Cardiac muscle cell (in vitro differentiated cells and primary cell): ENCODE measurements around the gene UBR7. TPM values are rescaled to one million over a fixed set of nuclear protein-coding genes. Genes with fewer than 3 reads are reported as not detected.

Experiments
- DNase-seq, 2 donors: peaks; one replicate each; pipeline versions ENCODE4 v3.0.0 to v3.0.0-alpha.2; 2010 to 2017; ENCODE audit warnings: low read depth in 1 of 2, low spot score in 1 of 2
- H3K27ac ChIP-seq: fragments of 200-600 bp; sonication (generic); 2 replicates; pipeline ENCODE4 v1.5.1; 2016
- H3K27me3 ChIP-seq: fragments of 200-600 bp; sonication (generic); 2 replicates; pipeline ENCODE4 v1.6.0; 2016; ENCODE audit warnings: control low read depth
- H3K36me3 ChIP-seq: fragments of 200-600 bp; sonication (generic); 2 replicates; pipeline ENCODE4 v1.5.1; 2016; ENCODE audit warnings: control low read depth
- H3K4me1 ChIP-seq: fragments of 200-600 bp; sonication (generic); 2 replicates; pipeline ENCODE4 v1.8.1; 2017; ENCODE audit warnings: low read depth, mild to moderate bottlenecking, mixed run types
- H3K4me3 ChIP-seq: fragments of 200-600 bp; sonication (generic); 2 replicates; pipeline ENCODE4 v1.5.1; 2016; ENCODE audit warnings: mild to moderate bottlenecking
- H3K9me3 ChIP-seq: fragments of 200-600 bp; sonication (generic); 2 replicates; pipeline ENCODE4 v1.5.1; 2017; ENCODE audit warnings: low read depth, mild to moderate bottlenecking, control low read depth
- polyA plus RNA-seq: library from polyadenylated mRNA; unstranded; fragments of >200 nt; fragmentation: Nextera tagmentation; extraction: Ambion mirVana; gene quantifications from 2 replicates; pipeline ENCODE4 v1.2.1, GENCODE V29; 2016
- total RNA-seq: library from RNA; depleted of rRNA; stranded (reverse); fragments of >200 nt; gene quantifications from 2 replicates; pipeline ENCODE4 v1.2.3, GENCODE V29; 2016
- TF ChIP-seq, protein P1 (sequence below): IDR thresholded peaks from 2 replicates; pipeline ENCODE4 v1.5.1; 2012; ENCODE audit warnings: low read depth, mild to moderate bottlenecking, low read length

Gene UBR7
- total and polyA plus RNA-seq, 2 experiments from 2014 or later = 24.6 to 29.1 TPM

DNA sequence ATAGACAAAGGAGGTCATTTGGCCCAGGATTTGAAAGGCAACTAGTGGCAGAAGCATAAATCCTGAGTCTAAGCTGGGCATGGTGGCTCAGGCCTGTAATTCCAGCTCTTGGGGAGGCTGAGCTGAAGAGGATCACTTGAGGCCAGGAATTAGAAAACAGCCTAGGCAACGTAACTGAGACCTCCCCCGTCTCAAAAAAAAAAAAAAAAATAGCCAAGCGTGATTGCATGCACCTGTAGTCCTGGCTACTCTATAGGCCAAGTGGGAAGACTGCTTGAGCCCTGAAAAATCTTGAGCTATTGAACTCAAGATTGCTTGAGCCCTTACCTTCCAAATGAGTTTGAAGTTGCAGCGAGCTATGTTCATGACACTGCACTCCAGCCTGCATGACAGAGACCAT lies 8.0 kb upstream of the UBR7 start:
- Histone ChIP-seq H3K9me3 (no peaks in the 10 kb centered on the region), H3K27ac (no peak overlapping the region), H3K36me3 (no peaks in the 10 kb centered on the region), H3K27me3 (no peaks in the 10 kb centered on the region), H3K4me3 (no peak overlapping the region), H3K4me1 (no peaks in the 10 kb centered on the region)
- no peak for DNase-seq
- TF ChIP-seq, protein P1, sequence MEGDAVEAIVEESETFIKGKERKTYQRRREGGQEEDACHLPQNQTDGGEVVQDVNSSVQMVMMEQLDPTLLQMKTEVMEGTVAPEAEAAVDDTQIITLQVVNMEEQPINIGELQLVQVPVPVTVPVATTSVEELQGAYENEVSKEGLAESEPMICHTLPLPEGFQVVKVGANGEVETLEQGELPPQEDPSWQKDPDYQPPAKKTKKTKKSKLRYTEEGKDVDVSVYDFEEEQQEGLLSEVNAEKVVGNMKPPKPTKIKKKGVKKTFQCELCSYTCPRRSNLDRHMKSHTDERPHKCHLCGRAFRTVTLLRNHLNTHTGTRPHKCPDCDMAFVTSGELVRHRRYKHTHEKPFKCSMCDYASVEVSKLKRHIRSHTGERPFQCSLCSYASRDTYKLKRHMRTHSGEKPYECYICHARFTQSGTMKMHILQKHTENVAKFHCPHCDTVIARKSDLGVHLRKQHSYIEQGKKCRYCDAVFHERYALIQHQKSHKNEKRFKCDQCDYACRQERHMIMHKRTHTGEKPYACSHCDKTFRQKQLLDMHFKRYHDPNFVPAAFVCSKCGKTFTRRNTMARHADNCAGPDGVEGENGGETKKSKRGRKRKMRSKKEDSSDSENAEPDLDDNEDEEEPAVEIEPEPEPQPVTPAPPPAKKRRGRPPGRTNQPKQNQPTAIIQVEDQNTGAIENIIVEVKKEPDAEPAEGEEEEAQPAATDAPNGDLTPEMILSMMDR = no peak

DNA sequence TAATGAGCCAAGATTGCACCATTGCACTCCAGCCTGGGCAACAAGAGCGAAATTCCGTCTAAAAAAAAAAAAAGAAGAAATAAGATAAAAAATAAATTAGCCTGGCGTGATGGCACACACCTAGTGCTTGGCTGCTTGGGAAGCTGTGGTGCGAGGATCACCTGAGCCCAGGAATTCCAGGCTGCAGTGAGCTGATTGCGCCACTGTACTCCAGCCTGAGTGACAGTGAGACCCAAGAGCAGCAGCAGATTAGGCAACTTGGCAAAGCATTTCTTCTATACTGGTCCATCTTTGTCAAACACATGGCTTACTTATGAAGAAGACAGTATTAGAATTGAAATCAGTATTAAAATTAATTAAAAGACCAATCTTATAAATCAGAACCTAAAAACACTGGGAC lies 6.5 kb upstream of the UBR7 start:
- no peak overlapping the region for H3K4me3 ChIP-seq
- H3K36me3 ChIP-seq = no peaks in the 10 kb centered on the region
- no peak overlapping the region for H3K27ac ChIP-seq
- H3K4me1 ChIP-seq = no peaks in the 10 kb centered on the region
- H3K27me3 ChIP-seq = no peaks in the 10 kb centered on the region
- TF ChIP-seq, protein P1 = no peak
- DNase-seq = no peak
- no peaks in the 10 kb centered on the region for H3K9me3 ChIP-seq

DNA sequence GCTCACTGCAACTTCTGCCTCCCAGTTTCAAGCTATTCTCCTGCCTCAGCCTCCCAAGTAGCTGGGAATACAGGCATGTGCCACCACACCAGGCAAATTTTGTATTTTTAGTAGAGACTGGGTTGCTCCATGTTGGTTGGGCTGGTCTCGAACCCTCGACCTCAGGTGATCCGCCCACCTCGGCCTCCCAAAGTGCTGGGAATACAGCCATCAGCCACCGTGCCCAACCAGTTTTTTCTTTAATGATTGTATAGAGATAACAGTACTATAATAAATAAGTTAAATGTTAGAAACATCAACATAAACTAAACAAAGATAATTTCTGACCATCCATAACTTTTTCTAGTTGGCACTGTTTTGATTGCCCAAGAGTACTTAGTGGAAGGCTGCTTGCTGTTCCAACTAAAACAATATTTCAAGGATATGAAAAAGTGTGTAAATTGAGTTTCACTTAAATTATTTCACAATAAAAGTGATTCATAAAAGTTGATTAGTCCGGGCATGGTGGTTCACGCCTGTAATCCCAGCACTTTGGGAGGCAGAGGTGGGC lies 5.8 kb upstream of the UBR7 start:
- no peak overlapping the region for H3K27ac ChIP-seq
- H3K9me3 ChIP-seq = no peaks in the 10 kb centered on the region
- no peak for DNase-seq
- TF ChIP-seq, protein P1 = no peak
- H3K4me3 ChIP-seq = no peak overlapping the region
- H3K4me1 ChIP-seq = peaks cover 4% of the 10 kb centered on the region
- H3K36me3 ChIP-seq = no peaks in the 10 kb centered on the region
- H3K27me3 ChIP-seq = no peaks in the 10 kb centered on the region

DNA sequence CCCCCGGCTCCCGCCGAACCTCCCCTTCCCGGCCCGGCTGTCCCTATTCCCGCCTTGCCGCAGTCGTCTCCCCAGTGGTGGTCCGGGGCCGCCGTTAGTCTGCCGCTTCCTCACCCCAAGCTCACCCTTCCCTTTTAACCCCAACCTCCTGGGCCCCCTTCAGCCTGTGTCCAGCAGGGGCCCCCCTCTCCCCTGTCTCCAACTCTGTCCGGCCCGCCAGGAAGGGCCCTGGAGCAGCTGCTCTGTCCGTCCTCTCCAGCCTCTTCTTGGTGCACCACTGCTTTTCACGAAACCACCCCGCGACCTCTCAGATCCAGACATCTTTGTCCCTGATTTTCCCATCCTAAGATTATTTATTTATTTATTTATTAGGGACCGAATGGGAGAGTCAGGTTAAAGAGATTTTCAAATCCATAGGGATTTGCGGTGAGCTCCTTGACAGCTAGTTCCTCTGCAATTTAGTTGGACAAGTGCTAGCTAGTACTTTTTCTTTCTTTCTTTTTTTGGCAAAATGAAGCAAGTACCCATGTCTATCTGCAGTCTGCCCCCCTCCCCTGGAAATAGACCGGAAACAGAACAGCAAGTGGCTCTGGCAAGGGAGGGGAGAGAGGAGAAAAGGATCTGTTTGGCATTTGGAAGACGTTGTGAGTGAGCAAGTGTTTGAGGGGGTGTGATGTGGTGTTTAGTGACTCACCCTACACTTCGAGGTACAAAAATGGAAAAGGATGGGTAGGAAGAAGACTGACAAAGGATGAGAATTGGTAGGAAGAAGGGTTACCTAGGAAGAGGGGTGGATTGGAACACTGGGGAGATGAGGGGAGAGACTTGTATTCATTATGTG lies 632 bp downstream of the UBR7 start:
- peak overlapping the region; percentile 77 for H3K27ac ChIP-seq
- DNase-seq = peak; percentile 64 to 69

DNA sequence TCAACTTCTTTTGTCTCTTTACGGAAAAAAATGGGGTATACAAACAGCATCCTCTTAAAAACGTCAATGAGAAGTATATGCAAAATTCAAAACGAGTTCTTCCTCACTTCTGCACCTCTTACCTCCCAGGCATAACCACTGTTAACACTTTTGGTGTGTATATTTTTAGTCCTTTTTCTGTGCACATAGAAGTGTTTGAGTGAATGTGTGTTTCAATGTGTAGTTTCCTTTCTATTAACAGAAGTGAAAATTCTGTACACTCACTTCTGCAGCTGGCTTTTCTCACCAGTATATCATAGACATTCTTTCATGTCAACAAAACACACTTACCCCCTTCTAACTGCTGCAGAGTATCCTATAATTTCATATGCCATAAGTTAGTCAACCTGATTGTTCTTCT lies 5.4 kb downstream of the UBR7 start:
- H3K9me3 ChIP-seq = no peaks in the 10 kb centered on the region
- H3K36me3 ChIP-seq = peaks cover 19% of the 10 kb centered on the region
- no peak overlapping the region for H3K27ac ChIP-seq
- H3K4me3 ChIP-seq = no peak overlapping the region
- DNase-seq = no peak
- no peaks in the 10 kb centered on the region for H3K27me3 ChIP-seq
- TF ChIP-seq, protein P1 = no peak
- peaks cover 6% of the 10 kb centered on the region for H3K4me1 ChIP-seq

More for the DNA sequence above, 632 bp downstream of the UBR7 start:
- Histone ChIP-seq H3K4me1 (peaks cover 10% of the 10 kb centered on the region), H3K27me3 (no peaks in the 10 kb centered on the region), H3K36me3 (peaks cover 6% of the 10 kb centered on the region), H3K9me3 (no peaks in the 10 kb centered on the region), H3K4me3 (peak overlapping the region; percentile 83)
- TF ChIP-seq, protein P1 = peak; percentile 49
